Measurements from ENCODE around the gene SORBS1. TPM values are rescaled to one million over a fixed set of nuclear protein-coding genes. Genes with fewer than 3 reads are reported as not detected.

SORBS1 gene
- total and polyA plus RNA-seq, 9 of the 15 experiments (the other 6 are each of a cell fraction or from before 2014, with no cell fraction given), result 2.0 to 13.3 (median 6.5) TPM

GRCh38 chr10:95397747-95398146, 163.4 kb downstream of the SORBS1 start (continued):
- no peak for TF ChIP-seq CAMTA2 (CRISPR knock-in tag; conservative IDR thresholded peaks at IDR 0.05)
- TF ChIP-seq ZNF644 (tag; IDR thresholded peaks at IDR 0.05; ENCODE audit: low read depth), result no peak
- TF ChIP-seq PREB (CRISPR knock-in tag; IDR thresholded peaks at IDR 0.05), result no peak
- peak; percentile 60 for TF ChIP-seq TEAD4 (IDR thresholded peaks at IDR 0.05; ENCODE audit: low read length)
- no peak for TF ChIP-seq TEAD4 (CRISPR knock-in tag; IDR thresholded peaks at IDR 0.05; ENCODE audit: borderline replicate concordance)
- TF ChIP-seq ESRRA (IDR thresholded peaks at IDR 0.05; ENCODE audit: borderline replicate concordance, low read depth), result peak; percentile 54; the same call in 1 of the 2 replicates
- TF ChIP-seq SMARCE1 (IDR thresholded peaks at IDR 0.05), result 0 out of 2 replicates have a peak, but pooled peaks have one; percentile 18
- TF ChIP-seq ZBTB9 (CRISPR knock-in tag; IDR thresholded peaks at IDR 0.05), result no peak
- peak; percentile 54 for TF ChIP-seq C11orf30 (IDR thresholded peaks at IDR 0.05; ENCODE audit: low read depth)
- TF ChIP-seq FOXP1 (CRISPR knock-in tag; IDR thresholded peaks at IDR 0.05), result no peak
- no peak for TF ChIP-seq HDAC8 (tag; IDR thresholded peaks at IDR 0.05)
- no peak for TF ChIP-seq U2AF2 (optimal IDR thresholded peaks at IDR 0.05; ENCODE audit: low read depth, low read length)
- TF ChIP-seq TRIM25 (IDR thresholded peaks at IDR 0.05; ENCODE audit: borderline replicate concordance), result no peak
- no peak for TF ChIP-seq HIVEP1 (CRISPR knock-in tag; IDR thresholded peaks at IDR 0.05)
- peak; percentile 36; the same call in 1 of the 2 replicates for TF ChIP-seq PKNOX1 (IDR thresholded peaks at IDR 0.05)
- no peak for TF ChIP-seq SRSF7 (optimal IDR thresholded peaks at IDR 0.05; ENCODE audit: low read depth, low read length)
- TF ChIP-seq MBD2 (IDR thresholded peaks at IDR 0.05; ENCODE audit: borderline replicate concordance, low read depth), result no peak
- no peak for TF ChIP-seq HDAC3 (IDR thresholded peaks at IDR 0.05; ENCODE audit: borderline replicate concordance, partially characterized antibody)
- peak; percentile 72 for TF ChIP-seq FOSL1 (tag; conservative IDR thresholded peaks at IDR 0.05)
- TF ChIP-seq OTX1 (CRISPR knock-in tag; IDR thresholded peaks at IDR 0.05), result no peak
- no peak for TF ChIP-seq SAP30 (IDR thresholded peaks at IDR 0.05; ENCODE audit: borderline replicate concordance, insufficient read depth, low read depth, low read length, poor library complexity, severe bottlenecking)
- TF ChIP-seq SNAPC5 (CRISPR knock-in tag; IDR thresholded peaks at IDR 0.05), result no peak
- 0 out of 2 replicates have a peak, but pooled peaks have one; percentile 26 for TF ChIP-seq SMARCA4 (IDR thresholded peaks at IDR 0.05)
- no peak for TF ChIP-seq FOS (IDR thresholded peaks at IDR 0.05; ENCODE audit: extremely low read depth, insufficient read length)
- no peak for TF ChIP-seq PTBP1 (IDR thresholded peaks at IDR 0.05; ENCODE audit: low read depth, low read length)
- TF ChIP-seq RHOXF2B (CRISPR knock-in tag; conservative IDR thresholded peaks at IDR 0.05), result no peak
